IMR-90 (cell line): Measurements from ENCODE around the gene USP36. TPM values are rescaled to one million over a fixed set of nuclear protein-coding genes. Genes with fewer than 3 reads are reported as not detected.

ENCODE experiments used
- ATAC-seq: fragments of 200-7000 bp; cut with Tn5 transposase; 2 replicates; pipeline ENCODE4 v1.9.1; 2020; ENCODE audit warnings: low read depth, mild to moderate bottlenecking, moderate library complexity
- BruUV-seq: library from RNA; stranded (reverse); fragments of 400-500 nt; replicated peaks from 2 replicates; lab custom pipeline; 2021; lab: Mats Ljungman, UMichigan
- CTCF ChIA-PET: fragments of 300-600 bp; formaldehyde crosslinking; extraction: SDS; loops from one replicate; lab custom pipeline; 2021; ENCODE audit warnings: antibody characterized with exemption; lab: Yijun Ruan, JAX
- POLR2A ChIA-PET: fragments of 300-600 bp; sonication (Branson Sonifier 250); formaldehyde crosslinking; loops from one replicate; lab custom pipeline; 2022; ENCODE audit warnings: antibody characterized with exemption; ENCODE audit not compliant: unreplicated experiment; lab: Charles Lee
- DNase-seq: peaks from one replicate; pipeline ENCODE4 v3.0.0; 2013
- H2AFZ ChIP-seq: replicated peaks from 2 replicates; pipeline ENCODE3; 2013; ENCODE audit warnings: low read length, mild to moderate bottlenecking; ENCODE audit not compliant: poor library complexity
- H2AK5ac ChIP-seq: 2 replicates; pipeline ENCODE4 v1.6.1; 2013; ENCODE audit warnings: low read depth, low read length, inconsistent platforms
- H2AK9ac ChIP-seq: replicated peaks from 2 replicates; pipeline ENCODE3; 2013; ENCODE audit warnings: mild to moderate bottlenecking, low read depth, low read length, moderate library complexity; ENCODE audit not compliant: poor library complexity
- H2BK120ac ChIP-seq: 2 replicates; pipeline ENCODE4 v1.6.1; 2013; ENCODE audit warnings: low read depth, low read length, inconsistent platforms
- H2BK15ac ChIP-seq: 3 replicates; pipeline ENCODE4 v1.6.1; 2013; ENCODE audit warnings: low read depth, low read length, inconsistent platforms
- H2BK20ac ChIP-seq: 2 replicates; pipeline ENCODE4 v1.6.1; 2013; ENCODE audit warnings: low read depth, mild to moderate bottlenecking, inconsistent platforms, low read length, moderate library complexity
- H2BK5ac ChIP-seq: 2 replicates; pipeline ENCODE4 v1.6.1; 2013; ENCODE audit warnings: mild to moderate bottlenecking, low read depth, low read length, inconsistent platforms; ENCODE audit not compliant: poor library complexity, severe bottlenecking
- H3K14ac ChIP-seq: replicated peaks from 2 replicates; pipeline ENCODE4 v1.6.1; 2013; ENCODE audit warnings: low read depth, low read length, inconsistent platforms
- H3K18ac ChIP-seq: 2 replicates; pipeline ENCODE4 v1.6.1; 2013; ENCODE audit warnings: low read depth, low read length, control low read depth
- H3K23ac ChIP-seq: 2 replicates; pipeline ENCODE4 v1.6.1; 2013; ENCODE audit warnings: low read depth, low read length, inconsistent platforms
- H3K27ac ChIP-seq: 2 replicates; pipeline ENCODE4 v1.5.1; 2013; ENCODE audit warnings: mild to moderate bottlenecking, control low read depth, low read length; ENCODE audit not compliant: insufficient read depth
- H3K27me3 ChIP-seq: 2 replicates; pipeline ENCODE4 v1.6.1; 2013; ENCODE audit warnings: low read length; ENCODE audit not compliant: control insufficient read depth, insufficient read depth
- H3K36me3 ChIP-seq: 2 replicates; pipeline ENCODE4 v1.6.1; 2013; ENCODE audit warnings: low read length, mixed read lengths; ENCODE audit not compliant: control insufficient read depth, insufficient read depth
- H3K4ac ChIP-seq: 2 replicates; pipeline ENCODE4 v1.6.1; 2013; ENCODE audit warnings: low read depth, low read length, inconsistent platforms
- H3K4me1 ChIP-seq: 2 replicates; pipeline ENCODE4 v1.6.1; 2013; ENCODE audit warnings: low read length, mixed read lengths; ENCODE audit not compliant: control insufficient read depth, insufficient read depth
- H3K4me2 ChIP-seq: 2 replicates; pipeline ENCODE4 v1.6.1; 2013; ENCODE audit warnings: low read depth, mild to moderate bottlenecking, control low read depth, low read length, moderate library complexity
- H3K4me3 ChIP-seq: 2 replicates; pipeline ENCODE4 v1.5.1; 2013; ENCODE audit warnings: low read depth, mild to moderate bottlenecking, control low read depth, low read length, moderate library complexity; ENCODE audit not compliant: insufficient read depth
- H3K56ac ChIP-seq: 2 replicates; pipeline ENCODE4 v1.6.1; 2013; ENCODE audit warnings: low read length, inconsistent platforms; ENCODE audit not compliant: insufficient read depth; ENCODE audit errors: extremely low read depth
- H3K79me1 ChIP-seq, 2 experiments: 2 replicates each; pipeline ENCODE4 v1.6.1; 2013; ENCODE audit warnings: low read length in 2 of 2, inconsistent platforms in 1 of 2, low read depth in 1 of 2
- H3K9ac ChIP-seq: 2 replicates; pipeline ENCODE4 v1.6.1; 2013; ENCODE audit warnings: low read depth, low read length, control low read depth
- H3K9me1 ChIP-seq: 2 replicates; pipeline ENCODE4 v1.6.1; 2013; ENCODE audit warnings: low read length, inconsistent platforms; ENCODE audit not compliant: insufficient read depth
- H3K9me3 ChIP-seq: 2 replicates; pipeline ENCODE4 v1.6.1; 2013; ENCODE audit warnings: low read length; ENCODE audit not compliant: control insufficient read depth, insufficient read depth
- H4K20me1 ChIP-seq: 2 replicates; pipeline ENCODE4 v1.6.1; 2013; ENCODE audit warnings: low read length, inconsistent platforms; ENCODE audit not compliant: insufficient read depth
- H4K5ac ChIP-seq: 2 replicates; pipeline ENCODE4 v1.6.1; 2013; ENCODE audit warnings: mild to moderate bottlenecking, low read depth, low read length, control low read depth
- H4K8ac ChIP-seq, 2 experiments: 2 replicates each; pipeline ENCODE4 v1.6.1; 2013; ENCODE audit warnings: low read depth in 2 of 2, low read length in 2 of 2, control low read depth in 1 of 2, inconsistent platforms in 1 of 2
- H4K91ac ChIP-seq: 2 replicates; pipeline ENCODE4 v1.6.1; 2013; ENCODE audit warnings: low read depth, low read length, inconsistent platforms; ENCODE audit not compliant: insufficient read depth
- CEBPB ChIP-seq: IDR thresholded peaks from 2 replicates; pipeline ENCODE4 v1.6.1; 2012; ENCODE audit warnings: low read depth, low read length, improper control_type of control experiment
- CTCF ChIP-seq: conservative IDR thresholded peaks from 2 replicates; pipeline ENCODE4 v1.5.1; 2012; ENCODE audit warnings: mild to moderate bottlenecking, low read depth, low read length, improper control_type of control experiment
- ELK1 ChIP-seq: fragments of 150-350 bp; IDR thresholded peaks from 2 replicates; pipeline ENCODE4 v1.6.1; 2016; ENCODE audit warnings: low read depth, mild to moderate bottlenecking, low read length, moderate library complexity, borderline replicate concordance
- FOS ChIP-seq: fragments of 150-350 bp; IDR thresholded peaks from 2 replicates; pipeline ENCODE4 v1.6.1; 2016; ENCODE audit warnings: low read depth, low read length
- MAFK ChIP-seq: IDR thresholded peaks from 2 replicates; pipeline ENCODE4 v1.6.1; 2012; ENCODE audit warnings: low read depth, low read length, improper control_type of control experiment
- MAZ ChIP-seq: IDR thresholded peaks from 2 replicates; pipeline ENCODE4 v1.6.1; 2012; ENCODE audit warnings: low read depth, mild to moderate bottlenecking, low read length, improper control_type of control experiment, moderate library complexity, borderline replicate concordance
- NFE2L2 ChIP-seq: fragments of 150-350 bp; IDR thresholded peaks from 2 replicates; pipeline ENCODE4 v1.6.1; 2016; ENCODE audit warnings: low read depth, mild to moderate bottlenecking, low read length
- RCOR1 ChIP-seq: IDR thresholded peaks from 2 replicates; pipeline ENCODE4 v1.6.1; 2012; ENCODE audit warnings: mild to moderate bottlenecking, low read length, improper control_type of control experiment; ENCODE audit not compliant: insufficient replicate concordance
- RFX5 ChIP-seq: IDR thresholded peaks from 2 replicates; pipeline ENCODE4 v1.8.0; 2012; ENCODE audit warnings: low read depth, mild to moderate bottlenecking, low read length, moderate library complexity
- SMC3 ChIP-seq: fragments of 150-350 bp; IDR thresholded peaks from 2 replicates; pipeline ENCODE4 v1.6.1; 2016; ENCODE audit warnings: low read depth, mild to moderate bottlenecking, antibody characterized with exemption, low read length, moderate library complexity
- WGBS, 2 experiments: methylation state at CpG; one replicate each; pipeline versions ENCODE4 v1.1.5 to v1.1.7; 2013; ENCODE audit warnings: missing lambda C conversion rate in 2 of 2; ENCODE audit not compliant: insufficient read length in 1 of 2; ENCODE audit errors: extremely low coverage in 2 of 2; 5-methylcytosine and 5-hydroxymethylcytosine counted together
- dilution Hi-C: fragments of 300-500 bp; cut with HindIII; formaldehyde crosslinking; loops from one replicate; pipeline ENCODE4 v1.14.3; 2018; ENCODE audit warnings: low sequenced_read_pairs; ENCODE audit not compliant: unreplicated experiment
- in situ Hi-C: fragments of 300-500 bp; cut with MboI; formaldehyde crosslinking; loops from 3 replicates; pipeline ENCODE4 v1.14.3; 2019; ENCODE audit warnings: low sequenced_read_pairs, inconsistent platforms, mixed read lengths
- intact Hi-C: fragments of 100-400 bp; cut with micrococcal nuclease; formaldehyde crosslinking; loops from 2 replicates; pipeline ENCODE4 v1.10.0; 2022
- polyA plus RNA-seq, 3 experiments: library from polyadenylated mRNA; depleted of rRNA; stranded (reverse); fragments of >200 nt; gene quantifications; 2 replicates each; pipeline ENCODE4 v1.2.3, GENCODE V29; 2012; ENCODE audit warnings: low replicate concordance in 1 of 3
- total RNA-seq: library from RNA; depleted of rRNA; stranded (reverse); fragments of >200 nt; gene quantifications from 2 replicates; pipeline ENCODE4 v1.2.3, GENCODE V29; 2012

Gene USP36
- total and polyA plus RNA-seq, 2 of the 4 experiments (the other 2 are of a cell fraction), result 30.6 to 38.3 TPM

DNA sequence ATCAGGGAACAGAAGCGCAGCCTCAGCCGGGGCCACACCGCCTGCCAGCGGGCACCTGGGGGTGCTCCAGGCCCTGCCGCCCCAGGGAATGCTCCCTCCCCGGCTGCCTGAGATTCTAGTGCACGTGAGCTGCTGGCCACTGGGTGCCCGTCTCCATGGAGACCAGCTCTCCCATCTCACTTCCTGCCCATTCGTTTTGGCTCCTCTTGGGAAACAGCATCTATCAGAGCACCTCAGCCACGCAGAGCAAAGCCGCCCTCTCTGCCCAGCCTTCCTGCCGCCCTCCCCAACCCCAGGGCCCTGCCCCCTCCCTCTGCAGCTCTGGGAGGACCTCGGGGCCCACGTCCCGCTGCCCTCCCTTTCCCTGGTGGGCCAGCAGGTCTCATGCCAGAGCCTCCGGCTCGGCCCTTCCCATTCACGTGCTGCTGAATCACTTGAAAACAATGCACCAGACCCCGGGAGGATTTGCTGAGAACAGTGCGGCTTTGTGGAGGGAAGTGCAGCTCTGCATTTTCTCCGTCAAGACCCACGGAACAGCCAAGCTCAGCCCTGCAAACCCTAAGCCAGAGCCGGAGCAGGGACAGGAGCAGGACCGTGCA lies 43.0 kb upstream of the USP36 start (continued):
- peak; percentile 77; the same call in 1 of the 2 replicates for TF ChIP-seq MAZ

DNA sequence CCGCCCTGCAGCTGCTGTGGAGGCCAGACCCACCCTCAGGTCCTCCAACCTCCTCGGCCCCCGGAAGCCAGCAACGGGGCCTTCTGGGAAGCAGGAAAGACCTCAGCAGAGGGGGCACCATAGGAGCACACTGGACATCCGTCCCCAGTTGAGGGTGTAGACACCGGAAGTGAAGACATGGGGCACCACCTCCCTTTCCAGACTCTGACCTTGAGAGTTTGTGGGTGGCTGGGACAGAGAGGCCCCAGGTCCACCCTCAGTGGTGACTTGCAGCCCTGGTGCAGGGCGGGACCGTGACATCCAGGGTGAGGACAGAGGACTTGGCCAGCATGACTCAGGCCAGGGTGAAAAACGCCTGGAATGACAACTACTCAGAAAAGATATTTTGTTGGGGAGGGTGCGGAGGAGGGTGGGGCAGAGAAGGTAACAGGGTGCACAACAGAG lies 42.5 kb upstream of the USP36 start:
- Histone ChIP-seq H3K27ac (peak overlapping the region; percentile 86), H4K20me1 (peaks cover 44% of the 10 kb centered on the region), H3K36me3 (peaks cover 4% of the 10 kb centered on the region; the same call in 1 of the 2 replicates), H2AFZ (peak overlapping the region; percentile 84), H3K9me3 (no peaks in the 10 kb centered on the region), H2BK120ac (peak overlapping the region; percentile 98), H2BK20ac (peak overlapping the region; percentile 90), H3K23ac (peak overlapping the region; percentile 97), H3K79me1 (peaks cover 30 to 87% of the 10 kb centered on the region in 2 experiments), H3K9ac (peak overlapping the region; percentile 28), H3K14ac (peak overlapping the region; percentile 83), H2AK9ac (peak overlapping the region; percentile 100), H3K4me2 (peak overlapping the region; percentile 32), H3K9me1 (peaks cover 43% of the 10 kb centered on the region), H2BK15ac (peak overlapping the region; percentile 92; the same call in 2 of the 3 replicates), H3K4ac (peak overlapping the region; percentile 98), H3K4me3 (no peak overlapping the region), H2BK5ac (peak overlapping the region; percentile 99), H3K56ac (peak overlapping the region; percentile 86), H4K91ac (peak overlapping the region; percentile 98), H3K18ac (peak overlapping the region; percentile 56), H2AK5ac (peak overlapping the region; percentile 98), H3K4me1 (peaks cover 53% of the 10 kb centered on the region), H4K8ac (peak overlapping the region; percentile 77 to 92), H3K27me3 (no peaks in the 10 kb centered on the region), H4K5ac (peak overlapping the region; percentile 56)
- intact Hi-C loops, result no loop called here
- peak; percentile 75 for DNase-seq
- 20% methylated on average over 4 of the region's 10 CpGs; no CpG with 5 or more reads in 1 of the 2 experiments for WGBS, 2 experiments
- dilution Hi-C loops, result no loop called here
- BruUV-seq, result no TSS peak
- CTCF ChIA-PET, result no interaction called here
- peak; percentile 57 for ATAC-seq
- in situ Hi-C loops, result no loop called here
- TF ChIP-seq ELK1 (no peak), RFX5 (no peak), SMC3 (no peak), MAFK (no peak), CTCF (no peak), NFE2L2 (peak; percentile 53; the same call in 1 of the 2 replicates), MAZ (0 out of 2 replicates have a peak, but pooled peaks have one; percentile 16), RCOR1 (no peak), CEBPB (no peak), FOS (0 out of 2 replicates have a peak, but pooled peaks have one; percentile 17)
- POLR2A ChIA-PET, result no interaction called here
